Kidney (tissue), 14 donors: ENCODE data around the gene ZG16B. TPM values are rescaled to one million over a fixed set of nuclear protein-coding genes. Genes with fewer than 3 reads are reported as not detected.

Experiments used
- DNase-seq, 5 donors: peaks; one replicate each; pipeline ENCODE4 v3.0.0-alpha.2; 2013 to 2020
- FAIRE-seq: peaks from 2 replicates; lab custom pipeline; 2012; peaks lifted over from hg19 to GRCh38; lab: Jason Lieb, UNC
- H3K27ac ChIP-seq, 2 donors: one replicate each; pipeline ENCODE4 v1.7.0; 2013; ENCODE audit warnings: low read depth in 2 of 2, low read length in 2 of 2, inconsistent platforms in 1 of 2
- H3K27me3 ChIP-seq: one replicate; pipeline ENCODE4 v1.7.1; 2013; ENCODE audit warnings: low read length, inconsistent platforms; ENCODE audit not compliant: control insufficient read depth, insufficient read depth
- H3K36me3 ChIP-seq, 3 donors: one replicate each; pipeline versions ENCODE4 v1.7.0 to v1.7.1; 2013; ENCODE audit warnings: low read length in 3 of 3, control low read depth in 1 of 3, inconsistent platforms in 1 of 3; ENCODE audit not compliant: insufficient read depth in 3 of 3, control insufficient read depth in 2 of 3
- H3K4me1 ChIP-seq, 3 donors: one replicate each; pipeline versions ENCODE4 v1.7.0 to v1.7.1; 2013; ENCODE audit warnings: low read length in 3 of 3, inconsistent platforms in 1 of 3, low read depth in 1 of 3; ENCODE audit not compliant: control insufficient read depth in 2 of 3, insufficient read depth in 2 of 3
- H3K4me3 ChIP-seq, 3 donors: one replicate each; pipeline versions ENCODE4 v1.7.0 to v1.8.1; 2013; ENCODE audit warnings: low read length in 3 of 3, control low read depth in 1 of 3, inconsistent platforms in 1 of 3
- H3K9ac ChIP-seq, 3 donors: one replicate each; pipeline versions ENCODE4 v1.7.0 to v1.7.1; 2013; ENCODE audit warnings: low read length in 3 of 3, control low read depth in 1 of 3, inconsistent platforms in 1 of 3
- H3K9me3 ChIP-seq, 3 donors: one replicate each; pipeline versions ENCODE4 v1.7.0 to v1.7.1; 2013; ENCODE audit warnings: low read length in 3 of 3, control low read depth in 1 of 3, inconsistent platforms in 1 of 3; ENCODE audit not compliant: control insufficient read depth in 2 of 3, insufficient read depth in 1 of 3
- CTCF ChIP-seq: IDR thresholded peaks from 3 replicates; pipeline ENCODE4 v1.5.1; 2012; ENCODE audit warnings: mild to moderate bottlenecking, moderate library complexity, borderline replicate concordance; ENCODE audit not compliant: insufficient read depth; ENCODE audit errors: extremely low read depth
- intact Hi-C: fragments of 100-400 bp; cut with DNase I; formaldehyde crosslinking; loops from one replicate; pipeline ENCODE4 v1.11.1; 2022
- polyA plus RNA-seq: library from polyadenylated mRNA; stranded (reverse); fragments of 350-450 nt; fragmentation: Illumina TruSeq; extraction: RNeasy Lipid Tissue Mini Kit (QIAGEN cat#74804); gene quantifications from one replicate; pipeline ENCODE4 v1.2.3, GENCODE V29; 2014; ENCODE audit warnings: low read depth, low replicate concordance; ENCODE audit not compliant: insufficient read depth
- total RNA-seq: library from RNA; stranded (reverse); fragmentation: NEBNext Ultra II Directional; extraction: Animal tissue kit (Norgen Biotek cat#: 25700); gene quantifications from one replicate; pipeline ENCODE4 v1.2.1, GENCODE V29; 2021
- donor health status: control.
- donor health status: control.
- donor health status: control.
- donor health status: control.
- donor health status: control.
- donor health status: DM: yes; HTN: yes; CAD: no.
- donor health status: Normal renal cell carcinoma (clear cell type).

The ZG16B gene
- total and polyA plus RNA-seq, 2 donors from 2014 or later: 0.69 to 0.98 TPM

- H3K36me3 ChIP-seq: no peaks in the 10 kb centered on the region
These were observed 31.3 kb upstream of the ZG16B start for GRCh38 chr16:2798723-2799204.

GRCh38 chr16:2799205-2799858, 30.8 kb upstream of the ZG16B start:
- no peak overlapping the region for H3K9ac ChIP-seq
- TF ChIP-seq CTCF: no peak

More at GRCh38 chr16:2798723-2799204, 31.3 kb upstream of the ZG16B start:
- Histone ChIP-seq H3K27ac (no peak overlapping the region), H3K4me1 (no peaks in the 10 kb centered on the region), H3K9ac (no peak overlapping the region), H3K4me3 (no peak overlapping the region), H3K9me3 (no peaks in the 10 kb centered on the region), H3K27me3 (no peaks in the 10 kb centered on the region)
- DNase-seq: no peak
- no peak for TF ChIP-seq CTCF
- intact Hi-C loops: no loop called here
- no peak for FAIRE-seq

GRCh38 chr16:2799859-2800226, 30.3 kb upstream of the ZG16B start:
- Histone ChIP-seq H3K9me3 (peaks cover 0 to 9% (median 0%) of the 10 kb centered on the region in 3 donors), H3K4me1 (no peaks in the 10 kb centered on the region), H3K9ac (no peak overlapping the region), H3K36me3 (no peaks in the 10 kb centered on the region), H3K27ac (no peak overlapping the region), H3K27me3 (no peaks in the 10 kb centered on the region), H3K4me3 (no peak overlapping the region)
- DNase-seq (peak in 3 of 5 donors; percentile 20 to 34 (median 23)), FAIRE-seq (no peak)
- TF ChIP-seq CTCF: no peak
- intact Hi-C loops: no loop called here

More at GRCh38 chr16:2799205-2799858, 30.8 kb upstream of the ZG16B start:
- DNase-seq (peak in 1 of 5 donors; percentile 18), FAIRE-seq (no peak)
- intact Hi-C loops: no loop called here
- Histone ChIP-seq H3K27ac (no peak overlapping the region), H3K9me3 (peaks cover 0 to 6% (median 0%) of the 10 kb centered on the region in 3 donors), H3K4me1 (no peaks in the 10 kb centered on the region), H3K36me3 (no peaks in the 10 kb centered on the region), H3K27me3 (no peaks in the 10 kb centered on the region), H3K4me3 (no peak overlapping the region)
